K562 (cell line): ENCODE data around the gene ARHGAP9. TPM values are rescaled to one million over a fixed set of nuclear protein-coding genes. Genes with fewer than 3 reads are reported as not detected.
A peak's percentile ranks its signal among the peaks of the same experiment; 100 is the strongest.
"Not testable (repeated sequence)": the region's sequence is repeated elsewhere in the genome, so short reads cannot be mapped to it uniquely, and the experiment has no call there.

Experiments
- ATAC-seq: fragments of 200-7000 bp; cut with Tn5 transposase; 3 replicates; pipeline ENCODE4 v1.9.1; 2020; ENCODE audit warnings: moderate library complexity
- BruUV-seq: library from RNA; stranded (reverse); fragments of 400-500 nt; replicated peaks from 2 replicates; lab custom pipeline; 2021; lab: Mats Ljungman, UMichigan
- CTCF ChIA-PET: fragments of 300-600 bp; formaldehyde crosslinking; extraction: SDS; loops from one replicate; lab custom pipeline; 2021; ENCODE audit warnings: low intra/inter-chr PET ratio; lab: Yijun Ruan, JAX
- POLR2A ChIA-PET: fragments of 300-600, 350-650 bp; sonication (Branson Sonifier 250); formaldehyde crosslinking; extraction: SDS; loops from one replicate; lab custom pipeline; 2021; ENCODE audit warnings: antibody characterized with exemption, inconsistent platforms; lab: Yijun Ruan, JAX
- DNase-seq, 4 experiments: peaks; one replicate each; pipeline versions ENCODE4 v3.0.0 to v3.0.0-alpha.2; 2011 to 2018; ENCODE audit warnings: low spot score in 3 of 4, mixed read lengths in 3 of 4; ENCODE audit errors: extremely low read depth in 1 of 4
- FAIRE-seq: peaks from 2 replicates; lab custom pipeline; 2011; peaks lifted over from hg19 to GRCh38; lab: Jason Lieb, UNC
- H2AFZ ChIP-seq: 2 replicates; pipeline ENCODE4 v1.6.0; 2011; ENCODE audit warnings: low read depth, low read length, control low read depth, inconsistent platforms
- H3K27ac ChIP-seq: fragments of 200-600 bp; 3 replicates; pipeline ENCODE4 v1.8.0; 2011; ENCODE audit warnings: low read depth, mild to moderate bottlenecking, control low read depth, inconsistent platforms, low read length, moderate library complexity, mixed read lengths; ENCODE audit errors: extremely low read depth
- H3K27me3 ChIP-seq, 2 experiments: fragments of 300-600 bp in 1 of 2; 2 replicates in 1 of 2; 3 replicates in 1 of 2; pipeline versions ENCODE4 v1.6.0 to v1.8.0; 2011; ENCODE audit warnings: inconsistent platforms in 2 of 2, low read length in 2 of 2, mild to moderate bottlenecking in 1 of 2, mixed read lengths in 1 of 2, moderate library complexity in 1 of 2; ENCODE audit not compliant: control insufficient read depth in 2 of 2, insufficient read depth in 2 of 2
- H3K36me3 ChIP-seq: fragments of 300-600 bp; 3 replicates; pipeline ENCODE4 v1.8.0; 2011; ENCODE audit warnings: mild to moderate bottlenecking, low read length, inconsistent platforms; ENCODE audit not compliant: control insufficient read depth, insufficient read depth
- H3K4me1 ChIP-seq, 2 experiments: fragments of 200-600 bp in 1 of 2; replicated peaks in 1 of 2; 2 replicates in 1 of 2; 3 replicates in 1 of 2; pipeline versions ENCODE4 v1.5.1 to v1.8.0; 2011; ENCODE audit warnings: inconsistent platforms in 2 of 2, low read length in 2 of 2, mild to moderate bottlenecking in 1 of 2, mixed read lengths in 1 of 2, moderate library complexity in 1 of 2; ENCODE audit not compliant: control insufficient read depth in 2 of 2, insufficient read depth in 2 of 2
- H3K4me2 ChIP-seq: 2 replicates; pipeline ENCODE4 v1.6.1; 2011; ENCODE audit warnings: low read length, control low read depth, inconsistent platforms, mixed read lengths; ENCODE audit not compliant: insufficient read depth
- H3K4me3 ChIP-seq: fragments of 200-600 bp; sonication (generic), shearing (Covaris generic); 2 replicates; pipeline ENCODE4 v1.5.1; 2016; ENCODE audit warnings: control low read depth, inconsistent platforms
- H3K79me2 ChIP-seq: fragments of 200-600 bp; 3 replicates; pipeline ENCODE4 v1.8.0; 2011; ENCODE audit warnings: low read length, inconsistent platforms; ENCODE audit not compliant: control insufficient read depth, insufficient read depth
- H3K9ac ChIP-seq, 2 experiments: 2 replicates each; pipeline versions ENCODE4 v1.6.0 to v1.6.1; 2011; ENCODE audit warnings: low read depth in 2 of 2, low read length in 2 of 2, control low read depth in 1 of 2, inconsistent platforms in 1 of 2, mild to moderate bottlenecking in 1 of 2, mixed read lengths in 1 of 2; ENCODE audit not compliant: insufficient read depth in 1 of 2
- H3K9me1 ChIP-seq: one replicate; pipeline ENCODE4 v1.6.0; 2011; ENCODE audit warnings: inconsistent platforms, mild to moderate bottlenecking, low read length, moderate library complexity; ENCODE audit not compliant: control insufficient read depth, insufficient read depth
- H3K9me3 ChIP-seq: replicated peaks from 2 replicates; pipeline ENCODE4 v1.5.1; 2011; ENCODE audit warnings: low read depth, low read length, inconsistent platforms; ENCODE audit not compliant: control insufficient read depth, insufficient read depth
- H4K20me1 ChIP-seq: replicated peaks from 2 replicates; pipeline ENCODE4 v1.6.1; 2011; ENCODE audit warnings: low read length, inconsistent platforms, mixed read lengths; ENCODE audit not compliant: control insufficient read depth, insufficient read depth
- POLR2G ChIP-seq: fragments of 200-400 bp; formaldehyde crosslinking; IDR thresholded peaks from 2 replicates; pipeline ENCODE4 v1.6.1; 2017; ENCODE audit warnings: low read depth, mild to moderate bottlenecking, antibody characterized with exemption, low read length, moderate library complexity
- WGBS: fragments of 100-300 bp; shearing (Covaris generic); methylation state at CpG from one replicate; pipeline ENCODE4 v1.1.6; 2016; ENCODE audit warnings: low coverage, mixed read lengths; ENCODE audit not compliant: insufficient coverage; ENCODE audit errors: missing lambda C conversion rate; 5-methylcytosine and 5-hydroxymethylcytosine counted together
- in situ Hi-C: fragments of 300-500 bp; cut with MboI; formaldehyde crosslinking; loops from 4 replicates; pipeline ENCODE4 v1.15.0; 2018; ENCODE audit warnings: inconsistent platforms, mixed read lengths
- intact Hi-C: fragments of 100-400 bp; cut with micrococcal nuclease; formaldehyde crosslinking; loops from 2 replicates; pipeline ENCODE4 v1.14.2; 2022
- polyA plus RNA-seq, 8 experiments: library from polyadenylated mRNA; depleted of rRNA in 4 of 8; stranded (reverse) in 5 of 8; unstranded in 3 of 8; fragments of >200 nt; fragmentation: Nextera tagmentation in 2 of 8; fragmentation: Illumina TruSeq in 1 of 8; extraction: Ambion mirVana in 2 of 8; extraction: Trizol in 1 of 8; gene quantifications; 2 replicates each; pipeline versions ENCODE4 v1.2.1 to v1.2.3, GENCODE V29; 2011 to 2014; ENCODE audit warnings: inconsistent platforms in 1 of 8, missing spikeins in 1 of 8
- total RNA-seq, 7 experiments: library from RNA; depleted of rRNA in 6 of 7; stranded (reverse); fragments of >200 nt in 6 of 7; fragmentation: Illumina TruSeq in 2 of 7; extraction: Trizol in 2 of 7; gene quantifications; 2 replicates each; pipeline versions ENCODE4 v1.2.1 to v1.2.3, GENCODE V29; 2011 to 2021; ENCODE audit warnings: low replicate concordance in 1 of 7

Gene ARHGAP9
- total and polyA plus RNA-seq, 9 of the 15 experiments (the other 6 are each of a cell fraction or from before 2014, with no cell fraction given) = 1.5 to 10.2 (median 5.1) TPM

DNA sequence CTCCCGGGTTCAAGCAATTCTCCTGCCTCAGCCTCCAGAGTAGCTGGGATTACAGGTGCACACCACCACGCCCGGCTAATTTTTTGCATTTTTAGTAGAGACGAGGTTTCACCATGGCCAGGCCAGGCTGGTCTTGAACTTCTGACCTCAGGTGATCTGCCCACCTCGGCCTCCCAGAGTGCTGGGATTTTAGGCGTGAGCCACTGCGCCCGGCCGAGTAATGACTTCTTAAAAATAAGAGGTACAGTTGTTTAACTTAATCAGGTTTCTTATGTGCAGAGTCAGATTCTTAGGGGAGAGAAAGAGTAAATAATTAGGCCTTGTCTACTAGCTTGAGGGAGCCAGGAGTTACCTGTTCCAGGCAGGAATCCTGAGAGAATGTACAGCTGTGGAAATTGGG, 34.6 kb upstream of the ARHGAP9 start:
- H3K36me3 ChIP-seq = peaks cover 93% of the 10 kb centered on the region

GRCh38 chr12:57513677-57514076, 34.0 kb upstream of the ARHGAP9 start:
- H2AFZ ChIP-seq, H3K9me3 ChIP-seq, CTCF ChIA-PET, H3K4me3 ChIP-seq, FAIRE-seq, H3K9me1 ChIP-seq, intact Hi-C loops, H3K4me2 ChIP-seq, DNase-seq, H3K27ac ChIP-seq, BruUV-seq: not testable (repeated sequence)
- 90% methylated on average over 5 of the region's 6 CpGs for whole genome bisulfite sequencing
- POLR2A ChIA-PET = interaction anchor here (0.6 to 10.1 kb wide), 7 partner anchors 10 to 301 kb away, joined by 3 to 184 read pairs (median 3); no protein-coding TSS in a partner anchor
- peaks cover 91% of the 10 kb centered on the region for H3K36me3 ChIP-seq
- peak; percentile 33; the same call in 1 of the 2 replicates for TF ChIP-seq POLR2G
- TF ChIP-seq, all 486 proteins: peak for 1; not testable (repeated sequence) for 485
- H3K79me2 ChIP-seq = peaks cover 24% of the 10 kb centered on the region
- H3K4me1 ChIP-seq = peaks cover 0 to 19% of the 10 kb centered on the region in 2 experiments; a peak in 4 of 5 replicates
- H4K20me1 ChIP-seq = peaks cover 36% of the 10 kb centered on the region
- in situ Hi-C loops, H3K9ac ChIP-seq, ATAC-seq, H3K27me3 ChIP-seq: not testable (repeated sequence)

More for the DNA sequence above, 34.6 kb upstream of the ARHGAP9 start:
- CTCF ChIA-PET, H2AFZ ChIP-seq, FAIRE-seq, in situ Hi-C loops, H3K9me1 ChIP-seq, DNase-seq, BruUV-seq, H3K4me2 ChIP-seq, H3K4me3 ChIP-seq, ATAC-seq, H3K9me3 ChIP-seq, intact Hi-C loops, H3K27ac ChIP-seq, H3K9ac ChIP-seq, H3K27me3 ChIP-seq: not testable (repeated sequence)
- peaks cover 42% of the 10 kb centered on the region for H4K20me1 ChIP-seq
- H3K4me1 ChIP-seq = peaks cover 0 to 21% of the 10 kb centered on the region in 2 experiments; a peak in 4 of 5 replicates
- POLR2A ChIA-PET = interaction anchor here (0.6 to 10.1 kb wide), 14 partner anchors 10 to 351 kb away, joined by 3 to 184 read pairs (median 4); no protein-coding TSS in a partner anchor
- H3K79me2 ChIP-seq = peaks cover 30% of the 10 kb centered on the region
- 90% methylated on average over 8 of the region's 9 CpGs for WGBS
